CD4-positive, alpha-beta memory T cell (primary cell): Measurements from ENCODE around the gene AIMP2. TPM values are rescaled to one million over a fixed set of nuclear protein-coding genes. Genes with fewer than 3 reads are reported as not detected.
"Not testable (repeated sequence)": the region's sequence is repeated elsewhere in the genome, so short reads cannot be mapped to it uniquely, and the experiment has no call there.

Source experiments
- CTCF ChIA-PET: fragments of 350-600 bp; sonication (Branson Sonifier 250); formaldehyde crosslinking; loops from one replicate; lab custom pipeline; 2021; ENCODE audit warnings: inconsistent platforms; ENCODE audit not compliant: partially characterized antibody; lab: Charles Lee
- POLR2A ChIA-PET: fragments of 350-600 bp; sonication (Branson Sonifier 250); formaldehyde crosslinking; loops from one replicate; lab custom pipeline; 2021; ENCODE audit not compliant: partially characterized antibody; lab: Charles Lee
- DNase-seq, 5 donors: peaks; one replicate each; pipeline versions ENCODE4 v3.0.0 to v3.0.0-alpha.2; 2020 to 2022; ENCODE audit warnings: mixed read lengths in 1 of 5
- H3K27ac ChIP-seq: one replicate; pipeline ENCODE4 v1.7.0; 2013; ENCODE audit warnings: low read depth, low read length
- H3K27me3 ChIP-seq: 2 replicates; pipeline ENCODE4 v1.7.0; 2013; ENCODE audit warnings: mild to moderate bottlenecking, low read length, moderate library complexity; ENCODE audit not compliant: insufficient read depth
- H3K36me3 ChIP-seq: 2 replicates; pipeline ENCODE4 v1.7.0; 2013; ENCODE audit warnings: mild to moderate bottlenecking, low read length, moderate library complexity; ENCODE audit not compliant: insufficient read depth
- H3K4me1 ChIP-seq: 2 replicates; pipeline ENCODE4 v1.7.0; 2013; ENCODE audit warnings: mild to moderate bottlenecking, low read length, moderate library complexity; ENCODE audit not compliant: insufficient read depth
- H3K4me3 ChIP-seq, 2 donors: one replicate each; pipeline ENCODE4 v1.7.0; 2013; ENCODE audit warnings: low read length in 2 of 2, mild to moderate bottlenecking in 1 of 2
- H3K9me3 ChIP-seq, 2 donors: one replicate each; pipeline ENCODE4 v1.7.0; 2013; ENCODE audit warnings: low read length in 2 of 2, control low read depth in 1 of 2; ENCODE audit not compliant: control insufficient read depth in 1 of 2
- H3K27ac Mint-ChIP-seq, 7 donors: one replicate each; pipeline ENCODE4 v1.8.0; 2020 to 2021; ENCODE audit warnings: mixed read lengths in 7 of 7, mild to moderate bottlenecking in 6 of 7, inconsistent platforms in 3 of 7, moderate library complexity in 3 of 7
- H3K27me3 Mint-ChIP-seq, 2 donors: one replicate each; pipeline ENCODE4 v1.8.0; 2020 to 2021; ENCODE audit warnings: mixed read lengths in 2 of 2
- H3K36me3 Mint-ChIP-seq, 2 donors: one replicate each; pipeline ENCODE4 v1.8.0; 2020 to 2021; ENCODE audit warnings: mixed read lengths in 2 of 2, inconsistent platforms in 1 of 2, mild to moderate bottlenecking in 1 of 2
- H3K4me1 Mint-ChIP-seq, 4 donors: one replicate each; pipeline ENCODE4 v1.8.0; 2020 to 2021; ENCODE audit warnings: mixed read lengths in 4 of 4, mild to moderate bottlenecking in 1 of 4
- H3K4me3 Mint-ChIP-seq, 8 donors: one replicate each; pipeline ENCODE4 v1.8.0; 2020 to 2021; ENCODE audit warnings: mixed read lengths in 8 of 8, mild to moderate bottlenecking in 7 of 8, moderate library complexity in 6 of 8, inconsistent platforms in 3 of 8
- H3K9me3 Mint-ChIP-seq, 8 donors: one replicate each; pipeline ENCODE4 v1.8.0; 2020 to 2021; ENCODE audit warnings: mixed read lengths in 8 of 8, mild to moderate bottlenecking in 5 of 8, inconsistent platforms in 3 of 8, moderate library complexity in 1 of 8
- intact Hi-C: fragments of 100-400 bp; cut with micrococcal nuclease; formaldehyde crosslinking; loops from one replicate; pipeline ENCODE4 v1.15.1; 2023
- polyA plus RNA-seq, 2 donors: library from polyadenylated mRNA; unstranded; fragments of 300-500 nt; fragmentation: Illumina TruSeq; gene quantifications; one replicate each; pipeline ENCODE4 v1.2.3, GENCODE V29; 2021
- total RNA-seq, 2 experiments: library from RNA; stranded (reverse); gene quantifications; one replicate each; pipeline ENCODE4 v1.2.3, GENCODE V29; 2021

Gene AIMP2
- total RNA-seq, result 10 to 100 TPM; 10.7 to 10.8 TPM
- 10 to 100 TPM; 20.1 to 20.8 TPM for polyA plus RNA-seq

DNA sequence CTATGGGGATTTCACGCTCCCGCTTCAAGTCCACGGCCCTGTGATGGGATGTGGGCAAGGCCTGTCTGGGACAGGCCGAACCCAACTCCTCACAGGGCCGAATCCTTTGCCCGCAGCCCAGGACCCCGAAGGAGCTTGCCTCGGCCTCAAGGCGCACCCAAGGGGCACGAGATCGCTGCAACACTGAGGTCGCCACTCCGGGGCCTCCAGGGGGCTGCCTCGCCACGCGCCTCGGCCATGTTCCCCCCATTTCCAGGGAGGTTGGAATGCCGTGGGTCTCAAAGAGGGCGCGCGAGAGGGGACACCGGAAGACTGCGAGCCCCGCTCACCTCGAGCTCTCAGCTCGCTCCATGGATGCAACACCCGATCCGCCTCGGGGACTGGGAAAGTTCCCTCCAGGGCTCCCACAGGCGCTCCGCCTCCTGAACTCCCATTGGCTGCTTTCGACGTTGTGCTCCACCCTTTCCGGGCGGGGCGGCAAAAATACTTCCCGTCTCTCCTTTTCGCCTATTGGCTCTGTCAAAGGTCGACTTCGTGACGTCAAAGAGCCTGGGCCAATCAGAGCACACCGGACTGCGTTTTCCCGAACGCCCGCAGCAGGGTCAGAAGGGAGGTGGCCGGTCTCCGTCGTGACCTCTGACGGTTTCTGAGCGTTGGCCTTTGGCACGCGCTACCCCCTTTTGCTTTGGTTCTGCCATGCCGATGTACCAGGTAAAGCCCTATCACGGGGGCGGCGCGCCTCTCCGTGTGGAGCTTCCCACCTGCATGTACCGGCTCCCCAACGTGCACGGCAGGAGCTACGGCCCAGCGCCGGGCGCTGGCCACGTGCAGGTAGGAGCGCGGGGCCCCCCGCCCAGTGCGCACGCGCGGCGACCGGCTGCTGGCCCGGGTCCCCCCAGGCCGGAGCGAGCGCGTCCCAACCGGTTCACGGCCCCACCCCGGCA, at the start of gene AIMP2, which contains the start of gene PMS2:
Gene AIMP2, plus strand, starts transcription at position 605 of the 944 bp plus-strand sequence. Its CDS starts 92 bp downstream, at position 697.
Gene PMS2, minus strand, starts transcription at position 382 of the 944 bp plus-strand sequence. Its CDS starts 30 bp downstream, at position 352.
- Mint-ChIP-seq H3K27ac (peak within 1 kb of the TSS; percentile 93 to 98 (median 97)), H3K4me1 (peaks cover 18 to 37% (median 25%) of the 10 kb centered on the region in 4 donors), H3K27me3 (no peaks in the 10 kb centered on the region), H3K9me3 (no peaks in the 10 kb centered on the region), H3K4me3 (peak within 1 kb of the TSS; percentile 92 to 97 (median 95)), H3K36me3 (peaks cover 4 to 11% of the 10 kb centered on the region in 2 donors)
- POLR2A ChIA-PET, result interaction anchor here (0.6 to 2.9 kb wide), 7 partner anchors 12 to 800 kb away, joined by 3 to 13 read pairs (median 4); no protein-coding TSS in a partner anchor
- CTCF ChIA-PET, result interaction anchor here (0.6 to 3.0 kb wide), 9 partner anchors 11 to 341 kb away, joined by 3 to 16 read pairs (median 4); no protein-coding TSS in a partner anchor
- Histone ChIP-seq H3K36me3 (peaks cover 6% of the 10 kb centered on the region), H3K9me3 (no peaks in the 10 kb centered on the region), H3K4me1 (peaks cover 21% of the 10 kb centered on the region), H3K27ac (peak within 1 kb of the TSS; percentile 86), H3K27me3 (no peaks in the 10 kb centered on the region), H3K4me3 (peak within 1 kb of the TSS; percentile 70 to 73)
- DNase-seq, result peak; percentile 93 to 97 (median 94)
- intact Hi-C loops, result loop anchor here (1.0 kb wide), 1 partner anchor 97 kb away; no protein-coding TSS in a partner anchor

DNA sequence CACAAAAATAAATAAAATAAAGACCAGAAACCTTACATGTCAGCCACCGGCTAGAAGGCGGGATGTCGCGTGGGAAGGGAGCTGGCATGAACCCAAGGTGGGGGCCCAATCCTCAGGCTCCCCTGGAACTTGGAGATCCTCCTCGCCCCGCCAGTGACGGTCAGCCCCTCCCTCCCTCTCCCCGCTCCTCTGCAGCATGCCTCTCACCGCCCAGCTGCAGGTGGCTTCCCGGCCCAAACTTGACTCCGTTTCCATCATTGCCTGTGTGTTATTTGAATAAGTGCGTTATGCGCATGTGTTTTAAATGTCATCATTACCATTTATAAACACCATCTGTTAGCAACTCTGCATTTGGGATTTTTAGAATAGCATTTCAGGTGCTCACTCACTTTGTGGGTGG, 45.9 kb upstream of the AIMP2 start:
- H3K4me1 ChIP-seq, CTCF ChIA-PET, H3K36me3 Mint-ChIP-seq, POLR2A ChIA-PET, H3K27ac Mint-ChIP-seq, H3K4me1 Mint-ChIP-seq, H3K36me3 ChIP-seq, H3K4me3 ChIP-seq, H3K27me3 ChIP-seq, H3K27ac ChIP-seq, H3K9me3 Mint-ChIP-seq, intact Hi-C loops, DNase-seq, H3K27me3 Mint-ChIP-seq, H3K9me3 ChIP-seq, H3K4me3 Mint-ChIP-seq: not testable (repeated sequence)

DNA sequence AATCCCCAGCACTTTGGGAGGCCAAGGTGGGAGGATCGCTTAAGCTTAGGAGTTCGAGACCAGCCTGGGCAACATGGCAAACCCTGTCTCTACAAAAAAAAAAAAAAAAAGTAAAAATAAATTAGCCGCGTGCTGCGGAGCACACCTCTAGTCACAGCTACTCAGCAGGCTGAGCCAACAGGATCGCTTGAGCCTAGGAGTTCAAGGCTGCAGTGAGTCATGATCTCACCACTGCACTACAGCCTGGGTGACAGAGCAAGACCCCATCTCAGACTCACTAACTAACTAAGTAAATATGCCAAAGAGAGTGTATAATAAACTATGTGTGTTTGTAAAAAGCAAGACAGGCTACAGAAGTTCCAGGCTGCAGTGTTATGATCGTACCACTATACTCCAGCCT, 45.3 kb upstream of the AIMP2 start:
- POLR2A ChIA-PET, intact Hi-C loops, H3K4me1 ChIP-seq, H3K36me3 ChIP-seq, DNase-seq, CTCF ChIA-PET, H3K36me3 Mint-ChIP-seq, H3K27me3 Mint-ChIP-seq, H3K27me3 ChIP-seq, H3K9me3 ChIP-seq, H3K27ac ChIP-seq, H3K4me3 Mint-ChIP-seq, H3K4me1 Mint-ChIP-seq, H3K9me3 Mint-ChIP-seq, H3K27ac Mint-ChIP-seq, H3K4me3 ChIP-seq: not testable (repeated sequence)

DNA sequence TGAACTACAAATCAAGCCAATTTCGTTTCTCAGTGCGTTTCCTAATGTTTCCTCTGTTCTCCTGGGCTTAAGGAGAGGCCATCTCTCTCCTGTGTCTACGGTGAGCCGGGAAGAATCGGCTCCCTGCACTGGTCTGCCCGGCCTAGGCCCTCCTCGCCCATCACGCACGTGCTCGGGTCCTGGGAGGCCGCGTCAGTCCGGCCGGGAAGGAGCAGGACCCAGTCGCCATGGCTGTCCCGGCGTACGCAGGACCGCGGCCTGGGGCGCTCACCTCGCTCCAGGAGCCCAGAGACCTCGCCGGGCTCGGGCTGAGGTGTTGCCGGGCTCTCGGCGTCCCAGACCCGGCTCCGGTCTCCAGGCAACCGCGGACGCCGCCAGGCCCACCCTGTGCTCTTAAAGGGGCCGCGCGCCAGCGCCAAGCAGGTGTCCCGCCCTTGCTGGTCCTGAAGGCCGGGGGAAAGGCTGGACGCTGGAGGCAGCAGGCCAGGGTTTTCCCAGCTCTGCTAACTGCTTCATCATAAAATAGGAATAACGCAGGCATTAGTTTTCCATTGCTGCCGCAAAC, 38.6 kb upstream of the AIMP2 start, which contains the start of gene RSPH10B:
Gene RSPH10B, minus strand, starts transcription at position 343 of the 565 bp plus-strand sequence. CDS start 3,573 bp downstream, outside the sequence.
- H3K9me3 ChIP-seq, H3K4me3 Mint-ChIP-seq, H3K27me3 Mint-ChIP-seq, intact Hi-C loops, DNase-seq, CTCF ChIA-PET, H3K4me1 ChIP-seq, H3K27ac ChIP-seq, H3K36me3 Mint-ChIP-seq, H3K4me3 ChIP-seq, H3K4me1 Mint-ChIP-seq, POLR2A ChIA-PET, H3K36me3 ChIP-seq, H3K9me3 Mint-ChIP-seq, H3K27me3 ChIP-seq, H3K27ac Mint-ChIP-seq: not testable (repeated sequence)

DNA sequence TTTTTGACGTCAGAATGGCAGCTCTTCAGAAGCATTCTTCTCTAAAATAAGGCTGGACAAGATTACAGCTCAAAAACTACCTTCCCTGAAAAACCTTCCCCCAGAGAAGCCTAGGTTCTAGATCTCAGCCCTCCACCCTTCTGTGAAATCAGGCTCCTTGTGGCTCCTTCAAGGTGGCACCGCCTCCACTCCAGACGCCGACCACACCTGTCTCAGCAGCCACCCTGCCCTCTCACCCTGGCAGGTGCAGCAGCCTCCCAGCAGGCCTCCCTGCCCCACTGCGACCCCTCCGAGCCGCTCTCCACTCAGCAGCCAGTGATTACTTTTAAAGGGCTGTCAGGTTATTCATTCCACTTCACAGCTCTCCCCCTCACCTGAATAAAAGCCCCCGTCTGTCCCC, 35.5 kb upstream of the AIMP2 start:
- H3K4me3 Mint-ChIP-seq, H3K4me1 Mint-ChIP-seq, DNase-seq, intact Hi-C loops, H3K27ac ChIP-seq, H3K9me3 Mint-ChIP-seq, CTCF ChIA-PET, H3K4me1 ChIP-seq, H3K36me3 ChIP-seq, H3K27me3 ChIP-seq, H3K27ac Mint-ChIP-seq, H3K36me3 Mint-ChIP-seq, H3K27me3 Mint-ChIP-seq, H3K4me3 ChIP-seq, POLR2A ChIA-PET, H3K9me3 ChIP-seq: not testable (repeated sequence)

DNA sequence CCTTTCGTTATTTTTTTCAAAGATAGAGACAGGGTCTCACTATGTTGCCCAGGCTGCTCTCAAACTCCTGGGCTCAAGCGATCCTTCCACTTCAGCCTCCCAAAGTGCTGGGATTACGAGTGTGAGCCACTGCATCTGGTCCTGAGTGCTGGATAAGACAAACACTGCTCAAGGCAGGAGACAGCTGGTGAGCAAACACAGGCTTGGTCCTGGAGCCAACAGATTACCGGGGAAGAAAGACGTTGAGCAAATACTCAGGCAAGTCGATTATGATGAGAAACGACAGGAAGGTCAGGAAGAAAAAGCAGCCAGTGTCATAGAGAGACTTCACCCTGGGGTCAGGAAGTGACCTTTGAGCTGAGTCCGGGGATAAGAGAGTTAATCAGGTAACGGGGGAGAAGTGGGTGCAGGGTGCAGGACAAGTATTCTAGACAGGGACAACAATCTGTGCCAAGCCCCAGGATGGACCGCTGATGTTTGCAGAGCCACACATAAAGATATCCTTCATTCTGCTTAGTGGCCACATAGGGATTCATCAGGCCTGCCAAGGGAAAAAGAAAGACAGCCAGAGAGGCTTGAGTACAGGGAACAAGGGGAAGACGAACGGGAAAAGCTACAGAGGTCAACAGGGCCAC, 29.3 kb upstream of the AIMP2 start:
- DNase-seq, H3K4me3 ChIP-seq, POLR2A ChIA-PET, H3K4me1 Mint-ChIP-seq, H3K4me1 ChIP-seq, H3K27me3 Mint-ChIP-seq, H3K27me3 ChIP-seq, H3K4me3 Mint-ChIP-seq, H3K36me3 ChIP-seq, intact Hi-C loops, H3K27ac ChIP-seq, H3K9me3 ChIP-seq, H3K9me3 Mint-ChIP-seq: not testable (repeated sequence)
- peak overlapping the region in 1 of 7 donors; percentile 18 for H3K27ac Mint-ChIP-seq
- peaks cover 12 to 22% of the 10 kb centered on the region in 2 donors for H3K36me3 Mint-ChIP-seq
- CTCF ChIA-PET, result interaction anchor here (1.4 kb wide), 1 partner anchor 9 kb away, joined by 3 read pairs; no protein-coding TSS in a partner anchor

DNA sequence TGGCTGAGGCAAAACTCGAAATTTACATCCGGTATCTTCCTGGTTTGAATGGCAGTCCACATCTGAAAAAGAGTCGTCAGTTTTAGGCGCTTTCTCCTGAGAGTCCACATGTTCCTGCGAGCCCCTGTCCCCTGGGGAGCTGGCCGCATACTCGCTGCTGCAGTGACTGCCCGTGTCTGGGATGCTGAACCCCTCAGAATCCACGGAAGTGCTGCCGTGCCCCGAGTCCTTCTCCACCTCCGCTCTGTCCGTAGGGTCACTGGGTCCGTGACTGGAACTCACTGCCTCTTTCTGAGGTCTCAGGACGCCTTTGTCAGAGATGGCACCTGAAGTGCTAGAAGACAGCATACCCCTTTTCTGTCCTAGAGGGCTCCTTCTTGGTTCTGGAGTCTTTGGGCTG, 22.0 kb upstream of the AIMP2 start:
- peaks cover 27 to 40% of the 10 kb centered on the region in 2 donors for H3K36me3 Mint-ChIP-seq
- CTCF ChIA-PET, H3K27me3 ChIP-seq, H3K9me3 ChIP-seq, H3K27ac Mint-ChIP-seq, DNase-seq, intact Hi-C loops, H3K4me1 Mint-ChIP-seq, H3K27me3 Mint-ChIP-seq, H3K4me3 Mint-ChIP-seq, POLR2A ChIA-PET, H3K4me1 ChIP-seq, H3K27ac ChIP-seq, H3K36me3 ChIP-seq, H3K4me3 ChIP-seq, H3K9me3 Mint-ChIP-seq: not testable (repeated sequence)
